B cell (primary cell): Measurements from ENCODE around the gene ITGB7.

ENCODE experiments used
- EZH2 ChIP-seq: IDR thresholded peaks from 2 replicates; pipeline ENCODE4 v1.6.1; 2012; ENCODE audit warnings: borderline replicate concordance, low read depth, mild to moderate bottlenecking, moderate library complexity, low read length; ENCODE audit not compliant: insufficient read depth, poor library complexity, severe bottlenecking
- TF ChIP-seq, protein P1 (sequence below): fragments of 200-600 bp; IDR thresholded peaks from one replicate; pipeline ENCODE4 v1.8.0; 2022; ENCODE audit warnings: antibody characterized with exemption, mild to moderate bottlenecking

DNA sequence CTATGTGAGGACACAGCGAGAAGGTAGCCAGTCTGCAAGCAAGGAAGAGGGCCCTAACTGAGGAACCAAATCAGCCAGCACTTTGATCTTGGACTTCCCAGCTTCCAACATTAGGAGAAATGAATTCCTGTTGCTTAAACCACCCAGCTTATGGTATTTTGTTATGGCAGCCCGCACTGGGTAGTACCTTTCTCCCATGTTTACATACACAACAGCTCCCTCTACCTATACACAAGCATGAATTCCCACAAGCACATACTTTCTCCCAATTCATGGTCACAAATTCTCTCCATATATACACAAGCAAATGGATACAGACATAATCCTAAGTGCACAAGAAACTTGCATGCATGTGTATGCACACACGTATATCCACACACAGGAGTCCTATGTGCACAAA, 7.4 kb downstream of the ITGB7 start:
- TF ChIP-seq, protein P1, sequence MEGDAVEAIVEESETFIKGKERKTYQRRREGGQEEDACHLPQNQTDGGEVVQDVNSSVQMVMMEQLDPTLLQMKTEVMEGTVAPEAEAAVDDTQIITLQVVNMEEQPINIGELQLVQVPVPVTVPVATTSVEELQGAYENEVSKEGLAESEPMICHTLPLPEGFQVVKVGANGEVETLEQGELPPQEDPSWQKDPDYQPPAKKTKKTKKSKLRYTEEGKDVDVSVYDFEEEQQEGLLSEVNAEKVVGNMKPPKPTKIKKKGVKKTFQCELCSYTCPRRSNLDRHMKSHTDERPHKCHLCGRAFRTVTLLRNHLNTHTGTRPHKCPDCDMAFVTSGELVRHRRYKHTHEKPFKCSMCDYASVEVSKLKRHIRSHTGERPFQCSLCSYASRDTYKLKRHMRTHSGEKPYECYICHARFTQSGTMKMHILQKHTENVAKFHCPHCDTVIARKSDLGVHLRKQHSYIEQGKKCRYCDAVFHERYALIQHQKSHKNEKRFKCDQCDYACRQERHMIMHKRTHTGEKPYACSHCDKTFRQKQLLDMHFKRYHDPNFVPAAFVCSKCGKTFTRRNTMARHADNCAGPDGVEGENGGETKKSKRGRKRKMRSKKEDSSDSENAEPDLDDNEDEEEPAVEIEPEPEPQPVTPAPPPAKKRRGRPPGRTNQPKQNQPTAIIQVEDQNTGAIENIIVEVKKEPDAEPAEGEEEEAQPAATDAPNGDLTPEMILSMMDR, result no peak
- no peak for TF ChIP-seq EZH2
